ENCODE results near the gene SERP2.

SERP2 gene

GRCh38 chr13:44432650-44433049 lies 59.0 kb downstream of the SERP2 start:
- H3K4me3 ChIP-seq (ENCODE audit: low read depth, low read length) = no peak overlapping the region

DNA sequence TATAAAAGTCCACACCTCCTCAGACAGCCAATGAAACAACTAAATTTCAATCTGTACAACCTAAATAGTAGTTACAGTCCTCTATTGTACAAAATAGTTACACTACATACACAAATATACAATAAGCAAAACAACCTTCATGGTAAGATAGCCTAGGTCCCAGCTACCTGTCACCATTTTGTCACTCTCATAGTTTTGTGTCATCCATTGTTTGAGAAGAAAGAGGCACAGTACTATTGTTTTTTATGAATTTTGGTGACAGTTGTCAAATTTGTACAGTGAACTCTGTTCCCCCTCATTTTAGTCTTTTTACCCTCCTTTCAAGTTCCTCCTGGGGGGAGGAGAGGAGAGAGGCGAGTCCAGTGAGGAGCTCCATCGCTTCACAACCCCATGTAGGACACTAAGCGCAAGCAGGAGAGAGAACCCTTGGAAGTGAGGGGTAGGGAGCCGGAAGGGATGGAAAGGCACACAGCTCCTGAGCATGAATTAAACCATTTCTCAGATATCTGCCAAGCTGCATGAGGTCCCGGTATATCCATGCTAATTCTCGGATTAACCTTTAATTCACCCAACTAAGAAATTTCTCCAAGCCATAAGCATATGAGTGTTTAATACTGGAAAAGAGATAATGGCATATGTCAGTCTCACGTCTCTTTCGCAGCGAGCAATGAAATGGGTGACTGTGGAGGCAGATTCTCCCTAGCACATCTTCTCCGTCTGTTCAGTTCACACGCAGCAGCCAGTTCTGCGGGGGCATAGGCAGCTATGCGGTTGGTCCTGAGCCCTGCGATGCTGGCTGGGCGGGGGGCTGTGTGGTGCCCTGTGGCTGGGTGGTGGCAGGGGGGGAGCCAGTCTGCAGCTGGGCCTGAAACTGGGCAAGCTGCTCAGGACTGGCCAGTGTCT lies 60.5 kb downstream of the SERP2 start:
- H3K4me3 ChIP-seq (ENCODE audit: low read depth, low read length) = no peak overlapping the region

GRCh38 chr13:44434766-44435141 lies 61.1 kb downstream of the SERP2 start:
- peak overlapping the region; percentile 15 for H3K4me3 ChIP-seq (ENCODE audit: low read depth, low read length)

GRCh38 chr13:44435142-44435918 lies 61.7 kb downstream of the SERP2 start:
- peak overlapping the region; percentile 92 for H3K4me3 ChIP-seq (ENCODE audit: low read depth, low read length)

DNA sequence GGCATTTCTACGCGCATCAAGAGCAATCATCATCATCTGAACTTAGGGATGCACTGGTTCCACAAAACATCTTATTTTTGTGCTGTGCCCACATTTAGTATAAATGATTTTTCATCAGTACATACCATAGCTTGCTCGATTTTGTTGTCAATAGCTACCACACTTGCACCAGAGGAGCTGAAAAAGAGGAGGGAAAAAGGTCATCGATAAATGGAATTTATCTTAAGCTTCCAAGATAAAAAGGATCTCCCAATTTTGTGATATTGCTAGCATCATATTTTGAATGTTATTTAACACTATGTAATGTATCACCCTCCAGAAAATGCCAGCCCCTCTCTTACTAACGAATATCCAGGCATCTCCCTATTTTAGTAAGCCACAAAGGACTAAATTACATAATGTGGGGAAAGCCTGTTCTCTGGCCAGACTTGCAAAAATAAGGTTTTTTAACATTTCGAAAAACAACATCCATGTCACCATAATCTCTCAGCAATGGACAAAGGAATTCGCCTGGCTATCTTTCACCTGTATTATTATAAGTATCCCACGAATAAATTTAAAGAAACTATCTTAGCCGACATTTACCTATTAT lies 62.4 kb downstream of the SERP2 start:
- H3K4me3 ChIP-seq (ENCODE audit: low read depth, low read length) = peak overlapping the region; percentile 92

DNA sequence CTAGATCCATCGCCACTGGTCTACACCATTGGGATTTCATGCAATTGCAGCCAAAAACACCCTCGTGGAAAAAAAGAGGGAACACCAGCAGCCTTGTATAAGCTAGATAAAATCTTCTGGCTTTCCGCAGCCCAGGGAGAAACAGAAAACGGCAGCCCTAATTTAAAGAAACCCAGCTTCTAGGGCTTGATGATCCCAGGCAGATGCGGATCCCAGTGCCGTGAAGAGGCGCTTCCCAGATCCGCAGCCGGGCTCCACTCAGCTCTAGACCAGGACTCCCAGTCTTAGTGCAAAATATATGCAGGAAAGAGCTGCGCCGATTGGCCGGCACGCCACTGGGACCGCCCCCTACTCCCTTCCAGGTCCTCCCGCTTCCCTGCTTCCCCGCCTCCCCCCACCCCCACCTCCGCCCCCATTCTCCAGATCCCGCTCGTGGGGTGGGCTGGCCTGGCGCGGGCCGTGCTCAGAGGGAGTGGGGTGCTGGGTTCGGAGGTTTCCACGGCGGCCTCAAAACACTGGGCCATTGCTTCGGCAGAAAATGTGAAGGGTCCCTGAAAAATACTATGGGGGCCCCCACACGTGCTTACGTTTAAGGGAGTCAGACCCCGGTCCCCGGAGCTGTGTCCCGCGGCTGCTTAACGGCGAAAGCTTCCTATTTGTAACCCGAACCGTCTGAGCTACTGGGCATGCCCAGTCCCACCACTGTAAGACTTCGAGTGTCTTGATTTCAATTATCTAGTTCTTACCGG lies 63.1 kb downstream of the SERP2 start:
- H3K4me3 ChIP-seq (ENCODE audit: low read depth, low read length) = peak overlapping the region; percentile 92

- H3K4me3 ChIP-seq (ENCODE audit: low read depth, low read length) = peak overlapping the region; percentile 58
These were observed 64.0 kb downstream of the SERP2 start for GRCh38 chr13:44437356-44438233.

GRCh38 chr13:44438234-44438579 lies 64.6 kb downstream of the SERP2 start:
- H3K4me3 ChIP-seq (ENCODE audit: low read depth, low read length) = no peak overlapping the region

DNA sequence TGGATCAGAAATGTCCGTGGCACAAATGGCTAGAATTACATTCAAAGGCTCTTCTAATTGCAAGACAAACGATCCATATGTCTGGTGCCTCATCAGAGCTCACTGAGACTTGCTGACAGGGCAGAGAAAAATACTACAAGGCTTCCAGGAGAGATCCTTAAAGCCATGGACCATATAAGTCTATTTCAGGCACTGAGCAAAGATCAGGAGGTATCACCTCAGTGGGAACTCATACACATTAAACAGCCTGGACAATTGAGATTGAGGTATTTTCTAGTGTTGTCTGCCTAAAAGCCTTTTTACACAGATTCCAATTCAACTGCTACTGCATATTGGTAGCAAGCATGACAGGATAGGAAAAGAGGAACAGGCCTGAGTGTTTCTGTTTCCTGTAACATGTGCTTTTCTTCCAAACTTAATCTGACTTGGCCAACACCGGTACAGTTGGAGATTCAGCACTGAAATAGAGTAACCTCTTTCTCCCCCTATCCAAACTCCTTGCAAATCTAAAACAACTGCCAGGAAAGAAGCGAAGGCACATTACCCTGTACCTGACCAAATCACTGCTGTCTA lies 65.9 kb downstream of the SERP2 start:
- H3K4me3 ChIP-seq (ENCODE audit: low read depth, low read length) = no peak overlapping the region

DNA sequence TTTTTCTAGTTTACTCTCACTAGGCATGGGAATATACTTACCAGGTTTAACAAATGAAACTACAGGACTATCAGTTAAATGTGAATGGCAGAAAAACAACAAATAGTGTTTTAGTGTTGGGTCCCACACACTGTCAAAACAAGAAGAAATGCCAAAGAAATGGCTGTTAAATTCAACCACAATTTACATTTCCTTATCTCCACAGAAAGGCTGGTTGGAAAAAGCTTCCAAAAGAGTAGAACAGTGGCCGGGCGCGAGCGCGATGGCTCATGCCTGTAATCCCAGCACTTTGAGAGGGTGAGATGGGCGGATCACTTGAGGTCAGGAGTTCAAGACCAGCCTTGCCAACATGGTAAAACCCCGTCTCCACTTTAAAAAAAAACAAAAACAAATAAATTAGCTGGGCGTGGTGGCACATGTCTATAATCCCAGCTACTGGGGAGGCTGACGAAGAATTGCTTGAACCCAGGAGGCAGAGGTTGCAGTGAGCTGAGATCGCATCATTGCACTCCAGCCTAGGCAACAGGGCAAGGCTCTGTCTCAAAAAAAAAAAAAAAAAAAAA lies 66.5 kb downstream of the SERP2 start:
- H3K4me3 ChIP-seq (ENCODE audit: low read depth, low read length) = no peak overlapping the region

All from iPS-11a (cell line).